ENCODE measurements around the gene ANKRD65. TPM values are rescaled to one million over a fixed set of nuclear protein-coding genes. Genes with fewer than 3 reads are reported as not detected.
A peak's percentile ranks its signal among the peaks of the same experiment; 100 is the strongest.
"Not testable (repeated sequence)": the region's sequence is repeated elsewhere in the genome, so short reads cannot be mapped to it uniquely, and the experiment has no call there.

The ANKRD65 gene
- total RNA-seq, 1 experiment from 2014 or later = 0.18 TPM

GRCh38 chr1:1462318-1462966 lies 41.4 kb upstream of the ANKRD65 start:
- no peaks in the 10 kb centered on the region for H3F3A ChIP-seq (ENCODE audit: low read length, unreplicated experiment)
- no peaks in the 10 kb centered on the region for H3K79me2 ChIP-seq (ENCODE audit: low read length)
- no peak overlapping the region for H3K9ac ChIP-seq (ENCODE audit: low read length)
- no peak overlapping the region for H3K4me3 ChIP-seq (ENCODE audit: low read length)
- no peaks in the 10 kb centered on the region for H4K20me1 ChIP-seq (ENCODE audit: low read length)
- BruUV-seq (replicated peaks) = no TSS peak
- no peaks in the 10 kb centered on the region for H3K9me3 ChIP-seq (ENCODE audit: low read length)
- ATAC-seq = peak; percentile 61
- ChIA-PET POLR2A (ENCODE audit: unreplicated experiment) (interaction anchor here (0.6 kb wide), 1 partner anchor 87 kb away, joined by 4 read pairs; the partner anchor contains the start of gene AURKAIP1), CTCF (no interaction called here)
- no peaks in the 10 kb centered on the region for H3K27me3 ChIP-seq (ENCODE audit: low read length)
- TF ChIP-seq EZH2phosphoT487 (IDR thresholded peaks at IDR 0.05; ENCODE audit: borderline replicate concordance, low read length) (no peak), EZH2 (IDR thresholded peaks at IDR 0.05; ENCODE audit: low read length, unreplicated experiment) (no peak), CTCF (conservative IDR thresholded peaks at IDR 0.05; ENCODE audit: low read depth, low read length) (no peak)
- intact Hi-C loops (cut with micrococcal nuclease) = no loop called here
- no peaks in the 10 kb centered on the region for H3K9me2 ChIP-seq (replicated peaks; ENCODE audit: low read length)
- H3K4me2 ChIP-seq (ENCODE audit: low read length) = no peak overlapping the region
- H3K36me3 ChIP-seq (ENCODE audit: low read depth, low read length) = no peaks in the 10 kb centered on the region
- H2AFZ ChIP-seq (ENCODE audit: low read length) = no peak overlapping the region
- peaks cover 4% of the 10 kb centered on the region for H3K4me1 ChIP-seq (ENCODE audit: insufficient read depth, low read length)
- no peak for DNase-seq
- no peak overlapping the region for H3K27ac ChIP-seq (ENCODE audit: low read length)

- H3K9me2 ChIP-seq (replicated peaks; ENCODE audit: low read length) = no peaks in the 10 kb centered on the region
- ATAC-seq (peak; percentile 64), DNase-seq (peak; percentile 37)
- H2AFZ ChIP-seq (ENCODE audit: low read length) = no peak overlapping the region
- H3F3A ChIP-seq (ENCODE audit: low read length, unreplicated experiment) = no peaks in the 10 kb centered on the region
- intact Hi-C loops (cut with micrococcal nuclease) = no loop called here
- H3K4me2 ChIP-seq (ENCODE audit: low read length) = no peak overlapping the region
- ChIA-PET CTCF (no interaction called here), POLR2A (ENCODE audit: unreplicated experiment) (interaction anchor here (0.6 kb wide), 1 partner anchor 87 kb away, joined by 4 read pairs; the partner anchor contains the start of gene AURKAIP1)
- no peak overlapping the region for H3K9ac ChIP-seq (ENCODE audit: low read length)
- H4K20me1 ChIP-seq (ENCODE audit: low read length) = no peaks in the 10 kb centered on the region
- no peaks in the 10 kb centered on the region for H3K9me3 ChIP-seq (ENCODE audit: low read length)
- no peaks in the 10 kb centered on the region for H3K27me3 ChIP-seq (ENCODE audit: low read length)
- no peak overlapping the region for H3K4me3 ChIP-seq (ENCODE audit: low read length)
- no peaks in the 10 kb centered on the region for H3K79me2 ChIP-seq (ENCODE audit: low read length)
- TF ChIP-seq EZH2phosphoT487 (IDR thresholded peaks at IDR 0.05; ENCODE audit: borderline replicate concordance, low read length) (no peak), CTCF (conservative IDR thresholded peaks at IDR 0.05; ENCODE audit: low read depth, low read length) (no peak), EZH2 (IDR thresholded peaks at IDR 0.05; ENCODE audit: low read length, unreplicated experiment) (no peak)
- H3K4me1 ChIP-seq (ENCODE audit: insufficient read depth, low read length) = peaks cover 4% of the 10 kb centered on the region
- no peak overlapping the region for H3K27ac ChIP-seq (ENCODE audit: low read length)
- no TSS peak for BruUV-seq (replicated peaks)
- no peaks in the 10 kb centered on the region for H3K36me3 ChIP-seq (ENCODE audit: low read depth, low read length)
Observed at GRCh38 chr1:1461721-1462317, 40.7 kb upstream of the ANKRD65 start.

GRCh38 chr1:1460540-1461130 lies 39.6 kb upstream of the ANKRD65 start:
- H4K20me1 ChIP-seq (ENCODE audit: low read length) = no peaks in the 10 kb centered on the region
- no peaks in the 10 kb centered on the region for H3F3A ChIP-seq (ENCODE audit: low read length, unreplicated experiment)
- H3K27me3 ChIP-seq (ENCODE audit: low read length) = no peaks in the 10 kb centered on the region
- H3K9me3 ChIP-seq (ENCODE audit: low read length) = no peaks in the 10 kb centered on the region
- H3K36me3 ChIP-seq (ENCODE audit: low read depth, low read length) = no peaks in the 10 kb centered on the region
- CTCF ChIA-PET = no interaction called here
- H3K4me2 ChIP-seq (ENCODE audit: low read length) = no peak overlapping the region
- no peaks in the 10 kb centered on the region for H3K79me2 ChIP-seq (ENCODE audit: low read length)
- no peak overlapping the region for H3K27ac ChIP-seq (ENCODE audit: low read length)
- H3K9me2 ChIP-seq (replicated peaks; ENCODE audit: low read length) = no peaks in the 10 kb centered on the region
- ATAC-seq (no peak), DNase-seq (no peak)
- POLR2A ChIA-PET (ENCODE audit: unreplicated experiment) = no interaction called here
- H3K4me1 ChIP-seq (ENCODE audit: insufficient read depth, low read length) = peaks cover 4% of the 10 kb centered on the region
- intact Hi-C loops (cut with micrococcal nuclease) = no loop called here
- TF ChIP-seq EZH2phosphoT487 (IDR thresholded peaks at IDR 0.05; ENCODE audit: borderline replicate concordance, low read length) (no peak), EZH2 (IDR thresholded peaks at IDR 0.05; ENCODE audit: low read length, unreplicated experiment) (no peak), CTCF (conservative IDR thresholded peaks at IDR 0.05; ENCODE audit: low read depth, low read length) (no peak)
- no TSS peak for BruUV-seq (replicated peaks)
- H2AFZ ChIP-seq (ENCODE audit: low read length) = no peak overlapping the region
- H3K9ac ChIP-seq (ENCODE audit: low read length) = no peak overlapping the region
- no peak overlapping the region for H3K4me3 ChIP-seq (ENCODE audit: low read length)

- intact Hi-C loops (cut with micrococcal nuclease); ATAC-seq; H3K4me2 ChIP-seq (ENCODE audit: low read length); H3K4me3 ChIP-seq (ENCODE audit: low read length); BruUV-seq (replicated peaks); POLR2A ChIA-PET (ENCODE audit: unreplicated experiment); H3K9ac ChIP-seq (ENCODE audit: low read length); H3K27ac ChIP-seq (ENCODE audit: low read length); DNase-seq; H3K9me2 ChIP-seq (replicated peaks; ENCODE audit: low read length); H3K4me1 ChIP-seq (ENCODE audit: insufficient read depth, low read length); H3K79me2 ChIP-seq (ENCODE audit: low read length); H4K20me1 ChIP-seq (ENCODE audit: low read length); H3K36me3 ChIP-seq (ENCODE audit: low read depth, low read length); CTCF ChIA-PET; H2AFZ ChIP-seq (ENCODE audit: low read length); H3K9me3 ChIP-seq (ENCODE audit: low read length); H3F3A ChIP-seq (ENCODE audit: low read length, unreplicated experiment); H3K27me3 ChIP-seq (ENCODE audit: low read length): not testable (repeated sequence)
Observed at GRCh38 chr1:1459711-1460110, 38.6 kb upstream of the ANKRD65 start.
